Subcutaneous abdominal adipose tissue (tissue), 5 donors: ENCODE data around the gene DDX52.
"Not testable (repeated sequence)": the region's sequence is repeated elsewhere in the genome, so short reads cannot be mapped to it uniquely, and the experiment has no call there.

Experiments
- H3K27ac ChIP-seq: one replicate; pipeline ENCODE4 v1.7.0; 2013; ENCODE audit warnings: low read depth, mild to moderate bottlenecking, inconsistent platforms, low read length, moderate library complexity
- H3K27me3 ChIP-seq, 5 donors: one replicate each; pipeline ENCODE4 v1.7.0; 2013; ENCODE audit warnings: low read length in 5 of 5, inconsistent platforms in 1 of 5; ENCODE audit not compliant: control insufficient read depth in 5 of 5, insufficient read depth in 4 of 5
- H3K36me3 ChIP-seq, 5 donors: one replicate each; pipeline ENCODE4 v1.7.0; 2013; ENCODE audit warnings: low read length in 5 of 5; ENCODE audit not compliant: control insufficient read depth in 5 of 5, insufficient read depth in 5 of 5
- H3K4me1 ChIP-seq, 5 donors: one replicate each; pipeline ENCODE4 v1.7.0; 2013; ENCODE audit warnings: low read length in 5 of 5, mild to moderate bottlenecking in 3 of 5, moderate library complexity in 1 of 5; ENCODE audit not compliant: control insufficient read depth in 5 of 5, insufficient read depth in 5 of 5
- H3K4me3 ChIP-seq, 5 donors: one replicate each; pipeline ENCODE4 v1.7.0; 2013; ENCODE audit warnings: low read length in 5 of 5, low read depth in 1 of 5
- H3K9ac ChIP-seq, 5 donors: one replicate each; pipeline ENCODE4 v1.7.0; 2013; ENCODE audit warnings: low read length in 5 of 5, mild to moderate bottlenecking in 4 of 5, moderate library complexity in 3 of 5
- H3K9me3 ChIP-seq, 5 donors: one replicate each; pipeline ENCODE4 v1.7.0; 2013; ENCODE audit warnings: low read length in 5 of 5; ENCODE audit not compliant: control insufficient read depth in 5 of 5
- donor health status: healthy.
- donor health status: healthy.
- donor health status: healthy.
- donor health status: healthy.
- donor health status: healthy.

The DDX52 gene

GRCh38 chr17:37651849-37652248, 8.6 kb upstream of the DDX52 start:
- peaks cover 0 to 5% (median 3%) of the 10 kb centered on the region in 5 donors for H3K27me3 ChIP-seq
- H3K36me3 ChIP-seq: no peaks in the 10 kb centered on the region
- H3K27ac ChIP-seq: no peak overlapping the region
- H3K4me1 ChIP-seq: peaks cover 0 to 4% (median 0%) of the 10 kb centered on the region in 5 donors
- H3K9me3 ChIP-seq: no peaks in the 10 kb centered on the region
- H3K9ac ChIP-seq: no peak overlapping the region
- no peak overlapping the region for H3K4me3 ChIP-seq

GRCh38 chr17:37650419-37651003, 7.3 kb upstream of the DDX52 start:
- Histone ChIP-seq H3K27me3 (peaks cover 0 to 10% (median 4%) of the 10 kb centered on the region in 5 donors), H3K9ac (no peak overlapping the region), H3K27ac (no peak overlapping the region), H3K4me1 (peaks cover 0 to 4% (median 0%) of the 10 kb centered on the region in 5 donors), H3K4me3 (no peak overlapping the region), H3K9me3 (no peaks in the 10 kb centered on the region), H3K36me3 (no peaks in the 10 kb centered on the region)

GRCh38 chr17:37648555-37648954, 5.3 kb upstream of the DDX52 start:
- H3K4me3 ChIP-seq: no peak overlapping the region
- H3K27ac ChIP-seq: no peak overlapping the region
- no peak overlapping the region for H3K9ac ChIP-seq
- no peaks in the 10 kb centered on the region for H3K36me3 ChIP-seq
- H3K27me3 ChIP-seq: peaks cover 0 to 10% (median 4%) of the 10 kb centered on the region in 5 donors
- H3K4me1 ChIP-seq: peaks cover 0 to 12% (median 5%) of the 10 kb centered on the region in 5 donors
- no peaks in the 10 kb centered on the region for H3K9me3 ChIP-seq

- no peak overlapping the region for H3K9ac ChIP-seq
- H3K4me3 ChIP-seq: no peak overlapping the region
- no peaks in the 10 kb centered on the region for H3K9me3 ChIP-seq
- no peak overlapping the region for H3K27ac ChIP-seq
- peaks cover 0 to 10% (median 4%) of the 10 kb centered on the region in 5 donors for H3K27me3 ChIP-seq
- peaks cover 0 to 15% (median 8%) of the 10 kb centered on the region in 5 donors for H3K4me1 ChIP-seq
- H3K36me3 ChIP-seq: no peaks in the 10 kb centered on the region
Measured at GRCh38 chr17:37647856-37648255, 4.6 kb upstream of the DDX52 start.

GRCh38 chr17:37643869-37644268, 623 bp upstream of the DDX52 start:
- peak overlapping the region in 4 of 5 donors; percentile 40 to 97 (median 64) for H3K9ac ChIP-seq
- H3K27ac ChIP-seq: peak overlapping the region; percentile 88
- peaks cover 4 to 11% (median 5%) of the 10 kb centered on the region in 5 donors for H3K36me3 ChIP-seq
- peaks cover 0 to 7% (median 0%) of the 10 kb centered on the region in 5 donors for H3K27me3 ChIP-seq
- H3K4me3 ChIP-seq: peak overlapping the region; percentile 86 to 98 (median 91)
- H3K4me1 ChIP-seq: peaks cover 0 to 31% (median 21%) of the 10 kb centered on the region in 5 donors
- no peaks in the 10 kb centered on the region for H3K9me3 ChIP-seq

GRCh38 chr17:37642681-37643080, 565 bp downstream of the DDX52 start:
- Histone ChIP-seq H3K4me1 (peaks cover 0 to 30% (median 21%) of the 10 kb centered on the region in 5 donors), H3K4me3 (peak overlapping the region; percentile 86 to 98 (median 91)), H3K9ac (peak overlapping the region; percentile 8 to 97 (median 94)), H3K27ac (peak overlapping the region; percentile 88), H3K9me3 (no peaks in the 10 kb centered on the region), H3K36me3 (peaks cover 4 to 17% (median 5%) of the 10 kb centered on the region in 5 donors), H3K27me3 (peaks cover 0 to 7% (median 0%) of the 10 kb centered on the region in 5 donors)

- H3K9me3 ChIP-seq: no peaks in the 10 kb centered on the region
- H3K9ac ChIP-seq: no peak overlapping the region
- no peak overlapping the region for H3K27ac ChIP-seq
- H3K4me1 ChIP-seq: peaks cover 0 to 30% (median 21%) of the 10 kb centered on the region in 5 donors
- H3K36me3 ChIP-seq: peaks cover 9 to 24% (median 17%) of the 10 kb centered on the region in 5 donors
- peak overlapping the region in 1 of 5 donors; percentile 1 for H3K4me3 ChIP-seq
- no peaks in the 10 kb centered on the region for H3K27me3 ChIP-seq
Measured at GRCh38 chr17:37640015-37640414, 3.2 kb downstream of the DDX52 start.

GRCh38 chr17:37637956-37638355, 5.3 kb downstream of the DDX52 start:
- peaks cover 9 to 27% (median 17%) of the 10 kb centered on the region in 5 donors for H3K36me3 ChIP-seq
- no peaks in the 10 kb centered on the region for H3K9me3 ChIP-seq
- H3K4me3 ChIP-seq: no peak overlapping the region
- H3K4me1 ChIP-seq: peaks cover 0 to 20% (median 15%) of the 10 kb centered on the region in 5 donors
- no peaks in the 10 kb centered on the region for H3K27me3 ChIP-seq
- no peak overlapping the region for H3K27ac ChIP-seq
- no peak overlapping the region for H3K9ac ChIP-seq

GRCh38 chr17:37616430-37616829, 26.8 kb downstream of the DDX52 start:
- H3K9me3 ChIP-seq, H3K4me3 ChIP-seq: not testable (repeated sequence)
- H3K36me3 ChIP-seq: peaks cover 44 to 83% (median 62%) of the 10 kb centered on the region in 5 donors

GRCh38 chr17:37614823-37615222, 28.4 kb downstream of the DDX52 start:
- peaks cover 28 to 67% (median 48%) of the 10 kb centered on the region in 5 donors for H3K36me3 ChIP-seq
- H3K9me3 ChIP-seq: no peaks in the 10 kb centered on the region
- H3K9ac ChIP-seq: no peak overlapping the region
- H3K27me3 ChIP-seq: no peaks in the 10 kb centered on the region
- peaks cover 0 to 3% (median 2%) of the 10 kb centered on the region in 5 donors for H3K4me1 ChIP-seq
- no peak overlapping the region for H3K4me3 ChIP-seq
- no peak overlapping the region for H3K27ac ChIP-seq

More at GRCh38 chr17:37616430-37616829, 26.8 kb downstream of the DDX52 start:
- H3K27me3 ChIP-seq, H3K9ac ChIP-seq, H3K4me1 ChIP-seq, H3K27ac ChIP-seq: not testable (repeated sequence)
